ENCODE measurements around the gene ZNF516.
A peak's percentile ranks its signal among the peaks of the same experiment; 100 is the strongest.
"Not testable (repeated sequence)": the region's sequence is repeated elsewhere in the genome, so short reads cannot be mapped to it uniquely, and the experiment has no call there.

ZNF516 gene, protein sequence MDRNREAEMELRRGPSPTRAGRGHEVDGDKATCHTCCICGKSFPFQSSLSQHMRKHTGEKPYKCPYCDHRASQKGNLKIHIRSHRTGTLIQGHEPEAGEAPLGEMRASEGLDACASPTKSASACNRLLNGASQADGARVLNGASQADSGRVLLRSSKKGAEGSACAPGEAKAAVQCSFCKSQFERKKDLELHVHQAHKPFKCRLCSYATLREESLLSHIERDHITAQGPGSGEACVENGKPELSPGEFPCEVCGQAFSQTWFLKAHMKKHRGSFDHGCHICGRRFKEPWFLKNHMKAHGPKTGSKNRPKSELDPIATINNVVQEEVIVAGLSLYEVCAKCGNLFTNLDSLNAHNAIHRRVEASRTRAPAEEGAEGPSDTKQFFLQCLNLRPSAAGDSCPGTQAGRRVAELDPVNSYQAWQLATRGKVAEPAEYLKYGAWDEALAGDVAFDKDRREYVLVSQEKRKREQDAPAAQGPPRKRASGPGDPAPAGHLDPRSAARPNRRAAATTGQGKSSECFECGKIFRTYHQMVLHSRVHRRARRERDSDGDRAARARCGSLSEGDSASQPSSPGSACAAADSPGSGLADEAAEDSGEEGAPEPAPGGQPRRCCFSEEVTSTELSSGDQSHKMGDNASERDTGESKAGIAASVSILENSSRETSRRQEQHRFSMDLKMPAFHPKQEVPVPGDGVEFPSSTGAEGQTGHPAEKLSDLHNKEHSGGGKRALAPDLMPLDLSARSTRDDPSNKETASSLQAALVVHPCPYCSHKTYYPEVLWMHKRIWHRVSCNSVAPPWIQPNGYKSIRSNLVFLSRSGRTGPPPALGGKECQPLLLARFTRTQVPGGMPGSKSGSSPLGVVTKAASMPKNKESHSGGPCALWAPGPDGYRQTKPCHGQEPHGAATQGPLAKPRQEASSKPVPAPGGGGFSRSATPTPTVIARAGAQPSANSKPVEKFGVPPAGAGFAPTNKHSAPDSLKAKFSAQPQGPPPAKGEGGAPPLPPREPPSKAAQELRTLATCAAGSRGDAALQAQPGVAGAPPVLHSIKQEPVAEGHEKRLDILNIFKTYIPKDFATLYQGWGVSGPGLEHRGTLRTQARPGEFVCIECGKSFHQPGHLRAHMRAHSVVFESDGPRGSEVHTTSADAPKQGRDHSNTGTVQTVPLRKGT

GRCh38 chr18:76495006-76495370 lies at the start of gene ZNF516:
ZNF516 (minus strand) TSS chr18:76495242; CDS start chr18:76443054, 52,188 bp downstream.
- Histone ChIP-seq H3K27ac (peak within 1 kb of the TSS; percentile 34 to 90 (median 81)), H3K4me3 (peak within 1 kb of the TSS; percentile 45 to 78 (median 69))

DNA sequence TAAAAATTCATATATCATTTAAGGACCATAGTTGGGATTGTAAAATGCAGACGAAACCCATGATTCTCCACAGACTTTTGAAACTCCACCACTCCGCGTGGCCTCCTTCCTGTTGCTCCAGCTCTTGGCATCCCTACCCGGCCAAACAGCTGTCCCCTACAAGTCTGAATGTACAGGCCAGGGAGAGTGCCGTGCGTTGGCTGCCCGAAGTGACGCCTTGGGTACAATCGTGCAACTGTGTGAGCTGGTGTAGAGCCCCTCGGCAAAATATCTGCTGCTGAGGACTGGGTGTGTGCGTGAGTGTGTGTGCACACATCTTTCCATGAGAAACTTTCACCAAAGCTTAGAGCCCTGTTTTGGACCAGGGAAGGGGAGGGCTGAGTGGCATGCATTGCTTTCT lies 43.8 kb upstream of the ZNF516 start:
- H3K4me3 ChIP-seq = no peak overlapping the region

GRCh38 chr18:76537621-76538020 lies 42.6 kb upstream of the ZNF516 start:
- H3K27ac ChIP-seq = no peak overlapping the region
- no peak overlapping the region for H3K4me3 ChIP-seq

More for the DNA sequence above, 43.8 kb upstream of the ZNF516 start:
- H3K27ac ChIP-seq = no peak overlapping the region

- H3K4me3 ChIP-seq, H3K27ac ChIP-seq: not testable (repeated sequence)
These were observed 41.6 kb upstream of the ZNF516 start for GRCh38 chr18:76536593-76536992.

- no peak overlapping the region for H3K4me3 ChIP-seq
- H3K27ac ChIP-seq = no peak overlapping the region
These were observed 37.8 kb upstream of the ZNF516 start for GRCh38 chr18:76532875-76533274.

- Histone ChIP-seq H3K4me3 (no peak overlapping the region), H3K27ac (no peak overlapping the region)
These were observed 35.8 kb upstream of the ZNF516 start for GRCh38 chr18:76530846-76531245.

- no peak overlapping the region for H3K4me3 ChIP-seq
These were observed 35.3 kb upstream of the ZNF516 start for GRCh38 chr18:76530391-76530790.

GRCh38 chr18:76529433-76529811 lies 34.4 kb upstream of the ZNF516 start:
- Histone ChIP-seq H3K27ac (peak overlapping the region in 8 of 21 experiments; percentile 3 to 81 (median 54)), H3K4me3 (peak overlapping the region in 2 of 7 experiments; percentile 21 to 31)

More at GRCh38 chr18:76530391-76530790, 35.3 kb upstream of the ZNF516 start:
- no peak overlapping the region for H3K27ac ChIP-seq

GRCh38 chr18:76528477-76529432 lies 33.7 kb upstream of the ZNF516 start:
- H3K4me3 ChIP-seq = peak overlapping the region; percentile 10 to 39 (median 22)
- peak overlapping the region in 13 of 21 experiments; percentile 1 to 81 (median 47) for H3K27ac ChIP-seq

- Histone ChIP-seq H3K27ac (no peak overlapping the region), H3K4me3 (peak overlapping the region in 1 of 7 experiments; percentile 21)
These were observed 30.9 kb upstream of the ZNF516 start for GRCh38 chr18:76525911-76526310.

GRCh38 chr18:76524900-76525698 lies 30.1 kb upstream of the ZNF516 start:
- Histone ChIP-seq H3K4me3 (peak overlapping the region in 6 of 7 experiments; percentile 0 to 21 (median 12)), H3K27ac (peak overlapping the region in 4 of 21 experiments; percentile 7 to 74 (median 38))

GRCh38 chr18:76524477-76524876 lies 29.4 kb upstream of the ZNF516 start:
- no peak overlapping the region for H3K4me3 ChIP-seq
- peak overlapping the region in 1 of 21 experiments; percentile 74 for H3K27ac ChIP-seq

DNA sequence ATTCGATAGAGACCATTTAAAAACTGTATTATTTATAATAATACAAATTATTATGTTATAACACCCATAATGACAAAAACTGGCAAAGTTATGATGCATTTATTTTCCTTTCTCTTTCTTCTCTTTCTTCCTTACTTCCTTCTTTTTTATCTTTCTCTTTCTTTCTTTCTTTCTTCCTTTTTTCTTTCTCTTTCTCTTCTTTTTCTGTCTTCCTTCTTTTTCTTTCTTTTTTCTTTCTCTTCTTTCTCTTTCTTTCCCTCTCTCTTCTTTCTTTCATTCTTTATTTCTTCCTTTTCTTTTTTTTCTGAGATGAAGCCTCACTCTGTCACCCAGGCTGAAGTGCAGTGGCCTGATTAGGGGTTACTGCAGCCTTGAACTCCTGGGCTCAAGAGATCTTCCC lies 27.5 kb upstream of the ZNF516 start:
- Histone ChIP-seq H3K4me3 (no peak overlapping the region), H3K27ac (no peak overlapping the region)

DNA sequence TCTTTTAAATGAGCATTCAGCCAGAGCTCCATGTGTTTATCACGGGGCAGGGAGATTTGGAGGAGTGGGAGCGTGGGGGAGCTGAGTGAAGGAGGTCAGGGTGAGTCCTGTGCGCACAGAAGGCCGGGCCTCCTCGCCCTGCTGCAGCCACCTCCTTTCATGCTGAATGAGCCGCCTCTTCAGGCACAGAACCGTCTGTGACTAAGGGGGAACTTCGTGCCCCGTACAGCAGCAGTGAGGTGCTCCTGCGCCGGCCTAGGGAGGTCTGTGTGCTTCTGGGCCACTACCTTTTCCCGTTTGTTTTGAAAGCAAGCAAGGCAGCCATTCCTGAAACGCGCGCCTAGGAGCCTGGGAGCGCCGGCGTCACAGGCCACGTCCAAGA lies 27.1 kb upstream of the ZNF516 start:
- no peak overlapping the region for H3K4me3 ChIP-seq
- H3K27ac ChIP-seq = no peak overlapping the region

DNA sequence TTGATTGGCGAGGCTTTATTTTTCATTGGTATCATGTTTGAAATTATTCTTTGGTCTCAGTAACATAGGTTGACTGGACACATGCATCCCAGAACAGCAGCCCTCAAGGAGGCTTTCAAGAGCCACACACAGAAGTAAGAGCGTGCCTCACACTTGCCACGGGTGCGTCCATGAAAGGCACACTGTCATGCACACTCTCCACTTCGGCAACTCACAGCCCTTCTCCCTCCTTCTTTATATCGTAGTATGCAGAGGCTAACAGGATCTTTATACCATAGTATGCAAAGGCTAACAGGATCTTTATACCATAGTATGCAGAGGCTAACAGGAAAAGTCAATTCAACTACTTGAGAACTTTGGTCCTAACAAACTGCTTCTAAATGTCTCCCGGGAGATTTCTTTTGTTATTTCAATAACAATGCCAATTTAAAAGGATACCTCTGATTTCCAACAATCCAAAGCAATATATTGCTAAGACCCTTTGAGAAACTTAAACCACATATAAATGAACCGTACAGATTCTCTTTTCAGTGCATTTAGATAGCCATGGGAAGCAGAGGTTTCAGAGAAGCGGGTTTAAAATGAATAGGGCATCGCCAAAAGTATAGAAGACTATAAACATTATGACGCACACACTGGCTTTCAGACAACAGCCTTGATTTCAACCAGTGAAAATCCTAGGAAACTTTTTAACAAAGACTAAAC lies 26.5 kb upstream of the ZNF516 start:
- no peak overlapping the region for H3K27ac ChIP-seq
- no peak overlapping the region for H3K4me3 ChIP-seq

DNA sequence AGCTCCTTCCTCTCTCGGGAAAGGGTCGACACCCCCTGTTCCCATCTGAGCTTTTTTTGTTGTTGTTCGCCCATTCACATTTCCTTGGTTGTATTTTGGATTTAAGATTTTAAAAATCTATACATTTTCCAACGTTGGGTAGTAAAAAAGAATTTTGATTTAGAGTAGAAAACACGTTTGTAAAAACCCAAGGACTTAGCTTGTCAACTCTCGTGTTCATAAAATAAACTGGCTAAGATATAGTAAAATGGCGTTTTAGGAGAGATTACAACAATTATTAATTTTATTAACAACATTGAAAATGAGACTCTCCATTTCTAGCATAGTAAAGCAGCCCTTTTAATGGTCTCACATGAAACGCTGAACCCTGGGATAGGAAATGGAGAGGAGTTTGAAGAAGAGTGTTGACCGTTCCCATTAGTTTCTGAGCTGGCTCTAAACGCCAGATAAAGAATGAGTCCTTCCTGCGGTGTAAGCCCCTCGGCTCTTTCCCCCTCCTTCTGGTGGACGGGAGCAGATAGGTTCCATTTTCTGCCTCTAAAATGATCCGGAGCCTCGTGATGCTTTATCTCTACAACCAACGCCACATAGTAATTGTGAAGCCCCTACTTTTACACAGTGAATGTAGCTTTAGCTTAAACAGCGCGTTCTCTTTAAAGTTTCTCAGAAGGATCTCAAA lies 24.0 kb upstream of the ZNF516 start:
- Histone ChIP-seq H3K27ac (peak overlapping the region in 6 of 21 experiments; percentile 1 to 60 (median 42)), H3K4me3 (peak overlapping the region in 3 of 7 experiments; percentile 3 to 15 (median 13))

All from skin epidermis (tissue), 12 donors.